Astrocyte of the spinal cord (primary cell): ENCODE measurements around the gene RIMS3.

ENCODE experiments used
- DNase-seq: peaks from one replicate; pipeline ENCODE4 v3.0.0; 2011; ENCODE audit warnings: low read depth, low spot score
- H3K4me3 ChIP-seq: 2 replicates; pipeline ENCODE4 v1.5.1; 2011; ENCODE audit warnings: low read depth, mild to moderate bottlenecking, low read length, moderate library complexity
- in situ Hi-C: cut with HindIII; loops from 2 replicates; pipeline ENCODE4 v1.10.0; 2017; ENCODE audit warnings: low sequenced_read_pairs
- TF ChIP-seq, protein P1 (sequence below): IDR thresholded peaks from 2 replicates; pipeline ENCODE4 v1.5.1; 2012; ENCODE audit warnings: low read depth, mild to moderate bottlenecking, low read length, inconsistent platforms

RIMS3 gene

GRCh38 chr1:40684669-40685068 is 19.2 kb upstream of the RIMS3 start:
- in situ Hi-C loops: no loop called here
- no peak for DNase-seq
- TF ChIP-seq, protein P1, sequence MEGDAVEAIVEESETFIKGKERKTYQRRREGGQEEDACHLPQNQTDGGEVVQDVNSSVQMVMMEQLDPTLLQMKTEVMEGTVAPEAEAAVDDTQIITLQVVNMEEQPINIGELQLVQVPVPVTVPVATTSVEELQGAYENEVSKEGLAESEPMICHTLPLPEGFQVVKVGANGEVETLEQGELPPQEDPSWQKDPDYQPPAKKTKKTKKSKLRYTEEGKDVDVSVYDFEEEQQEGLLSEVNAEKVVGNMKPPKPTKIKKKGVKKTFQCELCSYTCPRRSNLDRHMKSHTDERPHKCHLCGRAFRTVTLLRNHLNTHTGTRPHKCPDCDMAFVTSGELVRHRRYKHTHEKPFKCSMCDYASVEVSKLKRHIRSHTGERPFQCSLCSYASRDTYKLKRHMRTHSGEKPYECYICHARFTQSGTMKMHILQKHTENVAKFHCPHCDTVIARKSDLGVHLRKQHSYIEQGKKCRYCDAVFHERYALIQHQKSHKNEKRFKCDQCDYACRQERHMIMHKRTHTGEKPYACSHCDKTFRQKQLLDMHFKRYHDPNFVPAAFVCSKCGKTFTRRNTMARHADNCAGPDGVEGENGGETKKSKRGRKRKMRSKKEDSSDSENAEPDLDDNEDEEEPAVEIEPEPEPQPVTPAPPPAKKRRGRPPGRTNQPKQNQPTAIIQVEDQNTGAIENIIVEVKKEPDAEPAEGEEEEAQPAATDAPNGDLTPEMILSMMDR: no peak
- no peak overlapping the region for H3K4me3 ChIP-seq

DNA sequence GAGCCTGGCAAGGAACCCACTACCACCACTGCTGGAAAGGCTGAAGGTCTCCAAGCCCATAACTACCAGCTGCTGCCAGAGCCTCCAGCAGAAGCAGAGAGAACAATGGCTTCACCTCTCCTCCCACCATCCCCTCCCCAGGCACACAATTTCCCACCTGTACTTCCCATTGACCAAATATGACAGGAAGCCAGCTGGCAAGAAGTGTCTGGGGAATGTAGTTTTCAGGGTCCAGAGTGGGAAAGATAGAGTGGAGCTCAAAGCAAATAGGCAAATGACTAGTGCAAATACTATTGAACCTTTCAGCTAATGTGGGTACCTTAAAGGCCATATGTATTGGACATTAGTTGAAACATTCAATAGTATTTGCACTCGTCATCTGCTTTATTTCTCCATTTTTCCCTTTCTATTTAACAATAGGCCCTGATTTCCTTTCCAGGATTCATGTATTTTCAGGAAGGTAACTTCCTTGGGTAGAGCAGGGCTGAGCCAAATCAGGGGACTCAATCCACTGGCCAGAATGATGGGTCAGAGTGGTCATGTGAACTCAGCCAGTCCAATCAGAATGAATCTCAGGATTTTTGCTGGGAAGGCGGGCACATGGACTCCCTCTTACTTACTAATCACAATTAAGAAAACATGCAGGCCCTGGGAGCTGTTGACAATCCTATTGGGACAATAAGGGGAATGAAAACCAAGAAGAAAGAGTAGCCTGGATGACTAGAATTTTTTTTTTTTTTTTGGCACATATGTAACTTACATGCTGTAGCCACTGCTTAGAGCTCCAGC is 13.9 kb upstream of the RIMS3 start:
- TF ChIP-seq, protein P1: no peak
- in situ Hi-C loops: no loop called here
- DNase-seq: no peak
- H3K4me3 ChIP-seq: no peak overlapping the region

DNA sequence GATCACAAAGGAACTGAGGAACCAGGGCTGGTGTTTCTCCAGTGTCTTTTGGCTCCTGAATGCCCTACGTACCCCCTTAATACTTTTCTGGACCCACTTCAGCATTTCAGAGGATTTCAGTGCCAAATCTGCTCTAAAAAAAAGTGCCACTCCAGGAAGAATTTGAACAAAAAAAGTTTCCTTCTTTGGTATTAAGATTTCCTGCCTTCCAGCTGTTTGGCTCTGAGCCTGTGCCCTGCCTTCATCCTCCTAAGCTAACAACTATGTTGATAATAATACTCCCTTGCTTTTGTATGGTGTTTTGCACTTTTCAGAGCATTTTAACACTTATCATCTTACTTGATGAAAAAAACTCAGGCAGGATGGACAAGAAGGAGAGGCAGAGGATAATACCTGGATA is 11.0 kb upstream of the RIMS3 start:
- TF ChIP-seq, protein P1: no peak
- no peak overlapping the region for H3K4me3 ChIP-seq
- in situ Hi-C loops: no loop called here
- DNase-seq: no peak

DNA sequence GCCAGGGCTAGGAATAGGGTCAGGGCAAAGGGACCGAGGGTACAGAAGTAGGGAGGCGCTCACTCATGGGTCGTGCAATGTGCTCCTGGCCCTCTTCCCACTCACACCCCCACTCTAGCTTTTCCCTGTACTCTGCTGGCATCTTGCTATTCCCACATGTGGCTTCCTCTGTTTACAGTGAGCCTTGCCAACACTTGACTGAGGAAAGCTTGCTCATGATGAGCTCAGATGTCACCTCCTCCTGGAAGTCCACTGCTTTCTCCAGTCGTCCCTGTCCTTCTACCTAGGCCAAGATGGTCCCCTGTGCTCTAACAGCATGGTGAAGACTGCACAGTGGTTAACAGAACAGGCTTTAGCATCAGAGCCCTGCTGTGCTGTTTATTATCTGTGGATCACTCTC is 8.0 kb upstream of the RIMS3 start:
- H3K4me3 ChIP-seq: no peak overlapping the region
- no peak for DNase-seq
- in situ Hi-C loops: no loop called here
- TF ChIP-seq, protein P1: no peak

DNA sequence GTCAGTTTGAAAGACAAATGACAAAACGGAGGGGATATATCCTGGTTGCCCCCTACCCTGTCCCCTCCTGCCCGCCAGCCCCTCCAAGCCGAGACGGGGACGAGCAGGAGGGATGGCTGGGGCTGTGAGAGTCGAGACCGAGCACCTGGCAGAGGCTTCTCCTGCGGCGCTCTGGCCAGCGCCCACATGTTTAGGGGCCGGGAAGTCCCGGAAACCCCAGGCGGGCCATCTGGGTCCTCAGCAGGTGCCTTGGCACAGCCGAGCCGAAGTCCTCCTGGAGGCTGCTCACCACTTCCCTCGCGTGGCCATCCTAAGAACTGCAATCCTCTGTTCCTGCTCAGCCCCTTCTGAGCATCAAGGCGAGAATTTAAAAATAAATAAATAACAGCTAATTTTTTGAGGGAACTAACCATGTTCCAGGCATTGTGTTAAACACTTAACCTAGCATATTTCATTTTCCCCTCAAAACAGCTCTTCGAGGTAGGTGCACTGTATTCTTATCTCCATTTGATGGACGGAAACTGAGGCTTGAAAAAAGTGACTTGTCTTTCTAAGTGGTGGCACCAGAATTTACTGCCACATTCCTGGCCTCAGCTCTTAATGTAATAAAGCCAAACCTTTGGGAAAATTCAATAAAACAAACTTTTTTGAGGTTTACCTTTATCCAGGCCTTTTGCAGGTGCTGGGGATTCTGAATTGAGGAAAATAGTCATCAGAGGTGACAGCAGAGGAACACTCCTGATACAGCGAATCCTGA is 3.5 kb upstream of the RIMS3 start:
- in situ Hi-C loops: no loop called here
- TF ChIP-seq, protein P1: peak; percentile 98
- H3K4me3 ChIP-seq: no peak overlapping the region
- peak; percentile 62 for DNase-seq

DNA sequence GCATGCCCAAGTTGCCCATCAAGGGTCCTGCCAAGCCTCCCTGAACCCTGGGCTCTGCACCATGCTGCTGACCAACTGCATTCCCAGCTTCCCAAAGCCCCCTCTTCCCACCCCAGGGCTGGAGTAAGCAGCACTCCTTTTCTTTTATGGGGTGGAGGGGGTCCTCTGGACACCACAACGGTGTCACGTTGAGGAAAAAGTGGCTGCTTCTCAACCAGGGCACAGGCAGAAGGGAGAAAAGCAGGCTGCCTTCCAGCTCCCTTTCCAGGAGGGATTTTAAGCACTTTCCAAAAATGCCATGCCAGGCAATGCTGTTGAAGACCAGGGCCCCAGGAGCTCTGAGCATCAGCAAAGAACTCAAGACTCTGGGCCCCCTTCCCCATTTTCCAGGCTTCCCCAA is 691 bp downstream of the RIMS3 start:
- H3K4me3 ChIP-seq: no peak overlapping the region
- DNase-seq: no peak
- TF ChIP-seq, protein P1: no peak
- in situ Hi-C loops: no loop called here
